OCI-LY3 (cell line): ENCODE measurements around the gene ROCK2.

Experiments used
- H2AFZ ChIP-seq: fragments of 200-600, 300-600 bp; shearing (Covaris generic); 2 replicates; pipeline ENCODE4 v1.6.0; 2014; ENCODE audit warnings: antibody characterized with exemption, low read depth, low read length
- H3K27ac ChIP-seq: fragments of 200-600, 300-600 bp; sonication (generic); 2 replicates; pipeline ENCODE4 v1.5.1; 2014; ENCODE audit warnings: mild to moderate bottlenecking, low read length, moderate library complexity, mixed read lengths
- H3K27me3 ChIP-seq: fragments of 200-600, 300-600 bp; sonication (generic); 2 replicates; pipeline ENCODE4 v1.6.1; 2014; ENCODE audit warnings: low read depth, low read length, mixed read lengths
- H3K36me3 ChIP-seq: fragments of 200-600, 300-600 bp; sonication (generic); replicated peaks from 2 replicates; pipeline ENCODE3; 2014; ENCODE audit warnings: low read depth, low read length, mixed read lengths
- H3K4me1 ChIP-seq: fragments of 300-600, 200-600 bp; sonication (generic); 2 replicates; pipeline ENCODE4 v1.6.1; 2014; ENCODE audit warnings: low read length, mixed read lengths
- H3K4me2 ChIP-seq: fragments of 200-600, 300-600 bp; sonication (generic); 2 replicates; pipeline ENCODE4 v1.6.1; 2014; ENCODE audit warnings: low read length, mixed read lengths
- H3K4me3 ChIP-seq: fragments of 300-600, 200-600 bp; sonication (generic); 2 replicates; pipeline ENCODE4 v1.5.1; 2014; ENCODE audit warnings: antibody characterized with exemption, mild to moderate bottlenecking, low read length, moderate library complexity
- H3K79me2 ChIP-seq: fragments of 300-600, 200-600 bp; shearing (Covaris generic); 2 replicates; pipeline ENCODE4 v1.6.1; 2014; ENCODE audit warnings: mild to moderate bottlenecking, low read length, mixed read lengths
- H3K9ac ChIP-seq: fragments of 300-600, 200-600 bp; shearing (Covaris generic); 2 replicates; pipeline ENCODE4 v1.6.0; 2014; ENCODE audit warnings: mild to moderate bottlenecking, low read length, moderate library complexity
- H3K9me3 ChIP-seq: fragments of 200-600, 300-600 bp; shearing (Covaris generic); 2 replicates; pipeline ENCODE4 v1.6.1; 2014; ENCODE audit warnings: low read length, mixed read lengths; ENCODE audit not compliant: insufficient read depth
- H4K20me1 ChIP-seq: fragments of 200-600, 300-600 bp; sonication (generic); 2 replicates; pipeline ENCODE4 v1.6.1; 2016; ENCODE audit warnings: low read length, mixed read lengths; ENCODE audit not compliant: insufficient read depth
- CTCF ChIP-seq: fragments of 200-600, 300-600 bp; sonication (generic); IDR thresholded peaks from 2 replicates; pipeline ENCODE4 v1.5.1; 2014; ENCODE audit warnings: antibody characterized with exemption, low read length, low read depth
- EZH2phosphoT487 ChIP-seq: fragments of 200-600 bp; shearing (Covaris generic); IDR thresholded peaks from 2 replicates; pipeline ENCODE4 v1.6.1; 2018; ENCODE audit warnings: antibody characterized with exemption, mixed run types, low read depth

The ROCK2 gene

GRCh38 chr2:11367170-11367730 lies 22.8 kb upstream of the ROCK2 start:
- Histone ChIP-seq H3K9me3 (no peaks in the 10 kb centered on the region), H3K4me3 (no peak overlapping the region), H3K4me1 (no peaks in the 10 kb centered on the region), H3K36me3 (no peaks in the 10 kb centered on the region), H3K9ac (no peak overlapping the region), H3K79me2 (no peaks in the 10 kb centered on the region), H3K27ac (no peak overlapping the region), H2AFZ (no peak overlapping the region), H3K4me2 (no peak overlapping the region), H4K20me1 (no peaks in the 10 kb centered on the region), H3K27me3 (peaks cover 4% of the 10 kb centered on the region)
- TF ChIP-seq CTCF (no peak), EZH2phosphoT487 (no peak)

DNA sequence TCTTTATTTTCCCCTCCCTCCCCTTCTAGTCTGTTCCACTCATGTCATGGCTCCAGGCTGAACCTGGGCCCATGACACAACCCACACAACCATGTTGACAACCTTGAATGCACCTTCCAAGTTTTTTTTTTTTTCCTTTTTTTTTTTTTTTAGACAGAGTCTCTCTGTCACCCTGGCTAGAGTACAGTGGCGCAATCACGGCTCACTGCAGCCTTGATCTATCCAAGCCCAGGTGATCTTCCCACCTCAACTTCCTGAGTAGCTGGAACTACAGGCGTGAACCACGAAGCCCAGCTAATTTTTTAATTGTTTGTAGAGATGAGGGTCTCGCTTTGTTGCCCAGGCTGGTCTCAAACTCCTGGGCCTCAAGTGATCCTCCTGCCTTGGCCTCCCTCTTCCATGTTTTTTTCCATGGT lies 21.9 kb upstream of the ROCK2 start:
- Histone ChIP-seq H3K27ac (no peak overlapping the region), H3K9ac (no peak overlapping the region), H3K4me3 (no peak overlapping the region), H3K79me2 (no peaks in the 10 kb centered on the region), H3K4me1 (no peaks in the 10 kb centered on the region), H2AFZ (no peak overlapping the region), H3K9me3 (no peaks in the 10 kb centered on the region), H3K27me3 (peaks cover 4% of the 10 kb centered on the region; the same call in 1 of the 2 replicates), H3K4me2 (no peak overlapping the region), H3K36me3 (no peaks in the 10 kb centered on the region), H4K20me1 (no peaks in the 10 kb centered on the region)
- TF ChIP-seq EZH2phosphoT487, result no peak
- TF ChIP-seq CTCF, result no peak

- Histone ChIP-seq H4K20me1 (no peaks in the 10 kb centered on the region), H3K9ac (no peak overlapping the region), H3K79me2 (no peaks in the 10 kb centered on the region), H3K4me2 (no peak overlapping the region), H3K36me3 (no peaks in the 10 kb centered on the region), H3K27ac (no peak overlapping the region), H3K4me3 (no peak overlapping the region), H3K4me1 (no peaks in the 10 kb centered on the region), H3K9me3 (no peaks in the 10 kb centered on the region), H3K27me3 (peaks cover 4% of the 10 kb centered on the region; the same call in 1 of the 2 replicates), H2AFZ (no peak overlapping the region)
- TF ChIP-seq EZH2phosphoT487 (no peak), CTCF (no peak)
Measured at GRCh38 chr2:11365096-11365879, 20.9 kb upstream of the ROCK2 start.

DNA sequence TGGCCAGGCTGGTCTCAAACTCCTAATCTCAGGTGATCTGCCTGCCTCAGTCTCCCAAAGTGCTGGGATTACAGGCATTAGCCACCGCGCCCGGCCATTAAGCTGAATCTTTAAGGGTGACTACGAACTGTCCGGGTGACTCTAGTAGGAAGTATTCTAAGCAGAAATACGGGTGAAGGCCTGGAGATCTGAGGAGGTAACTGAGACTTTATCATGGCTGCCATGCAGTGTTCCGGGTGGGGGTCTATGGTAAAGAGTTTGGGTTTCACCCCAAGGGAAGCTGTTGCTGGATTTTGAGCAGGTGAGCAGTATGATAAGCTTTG lies 20.1 kb upstream of the ROCK2 start:
- peaks cover 4% of the 10 kb centered on the region; the same call in 1 of the 2 replicates for H3K27me3 ChIP-seq
- no peak overlapping the region for H3K4me2 ChIP-seq

More for the DNA sequence above, 20.1 kb upstream of the ROCK2 start:
- H3K36me3 ChIP-seq, result no peaks in the 10 kb centered on the region
- H3K27ac ChIP-seq, result no peak overlapping the region
- no peaks in the 10 kb centered on the region for H3K79me2 ChIP-seq
- TF ChIP-seq EZH2phosphoT487, result no peak
- TF ChIP-seq CTCF, result no peak
- no peaks in the 10 kb centered on the region for H3K9me3 ChIP-seq
- no peak overlapping the region for H2AFZ ChIP-seq
- no peak overlapping the region for H3K9ac ChIP-seq
- H4K20me1 ChIP-seq, result no peaks in the 10 kb centered on the region
- no peaks in the 10 kb centered on the region for H3K4me1 ChIP-seq
- no peak overlapping the region for H3K4me3 ChIP-seq
